ENCODE data around the gene MEP1B.

MEP1B gene

GRCh38 chr18:32201948-32202672, 12.3 kb downstream of the MEP1B start:
- H3K9me3 ChIP-seq (ENCODE audit: insufficient read depth, low read length): no peaks in the 10 kb centered on the region
- H3F3A ChIP-seq (ENCODE audit: insufficient read depth): no peaks in the 10 kb centered on the region
- no peak overlapping the region for H2AFZ ChIP-seq (ENCODE audit: low read depth, low read length, severe bottlenecking)
- H3K36me3 ChIP-seq (ENCODE audit: low read length): no peaks in the 10 kb centered on the region
- H4K20me1 ChIP-seq (ENCODE audit: low read depth, low read length): no peaks in the 10 kb centered on the region
- no peaks in the 10 kb centered on the region for H3K9me2 ChIP-seq (replicated peaks; ENCODE audit: insufficient read depth, low read length)
- no peak overlapping the region for H3K4me2 ChIP-seq (ENCODE audit: low read depth, low read length, poor library complexity, severe bottlenecking)
- no peak for TF ChIP-seq CTCF (IDR thresholded peaks at IDR 0.05; ENCODE audit: insufficient read depth, low read length, poor library complexity, severe bottlenecking)
- TF ChIP-seq EZH2phosphoT487 (conservative IDR thresholded peaks at IDR 0.05; ENCODE audit: low read length): no peak
- H3K9ac ChIP-seq (ENCODE audit: low read length): no peak overlapping the region
- H3K4me3 ChIP-seq (ENCODE audit: insufficient read depth, low read length, poor library complexity, severe bottlenecking): no peak overlapping the region
- H3K79me2 ChIP-seq (ENCODE audit: insufficient read depth, low read length): no peaks in the 10 kb centered on the region
- no peak overlapping the region for H3K27ac ChIP-seq (ENCODE audit: low read depth, low read length)
- H3K27me3 ChIP-seq (ENCODE audit: low read length): no peaks in the 10 kb centered on the region

- no peak overlapping the region for H3K4me3 ChIP-seq (ENCODE audit: insufficient read depth, low read length, poor library complexity, severe bottlenecking)
- H3K4me2 ChIP-seq (ENCODE audit: low read depth, low read length, poor library complexity, severe bottlenecking): no peak overlapping the region
- H4K20me1 ChIP-seq (ENCODE audit: low read depth, low read length): no peaks in the 10 kb centered on the region
- H3F3A ChIP-seq (ENCODE audit: insufficient read depth): no peaks in the 10 kb centered on the region
- no peaks in the 10 kb centered on the region for H3K36me3 ChIP-seq (ENCODE audit: low read length)
- TF ChIP-seq CTCF (IDR thresholded peaks at IDR 0.05; ENCODE audit: insufficient read depth, low read length, poor library complexity, severe bottlenecking) (no peak), EZH2phosphoT487 (conservative IDR thresholded peaks at IDR 0.05; ENCODE audit: low read length) (no peak)
- H2AFZ ChIP-seq (ENCODE audit: low read depth, low read length, severe bottlenecking): no peak overlapping the region
- no peaks in the 10 kb centered on the region for H3K79me2 ChIP-seq (ENCODE audit: insufficient read depth, low read length)
- H3K27ac ChIP-seq (ENCODE audit: low read depth, low read length): no peak overlapping the region
- H3K9ac ChIP-seq (ENCODE audit: low read length): no peak overlapping the region
- no peaks in the 10 kb centered on the region for H3K9me3 ChIP-seq (ENCODE audit: insufficient read depth, low read length)
- no peaks in the 10 kb centered on the region for H3K27me3 ChIP-seq (ENCODE audit: low read length)
- H3K9me2 ChIP-seq (replicated peaks; ENCODE audit: insufficient read depth, low read length): no peaks in the 10 kb centered on the region
These were observed 18.2 kb downstream of the MEP1B start for GRCh38 chr18:32208023-32208422.

GRCh38 chr18:32208577-32208976, 18.7 kb downstream of the MEP1B start:
- H3K9me3 ChIP-seq (ENCODE audit: insufficient read depth, low read length): no peaks in the 10 kb centered on the region
- H3K36me3 ChIP-seq (ENCODE audit: low read length): no peaks in the 10 kb centered on the region
- no peaks in the 10 kb centered on the region for H3F3A ChIP-seq (ENCODE audit: insufficient read depth)
- no peaks in the 10 kb centered on the region for H3K27me3 ChIP-seq (ENCODE audit: low read length)
- no peaks in the 10 kb centered on the region for H3K9me2 ChIP-seq (replicated peaks; ENCODE audit: insufficient read depth, low read length)
- no peak overlapping the region for H3K27ac ChIP-seq (ENCODE audit: low read depth, low read length)
- no peak overlapping the region for H3K4me2 ChIP-seq (ENCODE audit: low read depth, low read length, poor library complexity, severe bottlenecking)
- no peak overlapping the region for H2AFZ ChIP-seq (ENCODE audit: low read depth, low read length, severe bottlenecking)
- TF ChIP-seq CTCF (IDR thresholded peaks at IDR 0.05; ENCODE audit: insufficient read depth, low read length, poor library complexity, severe bottlenecking) (no peak), EZH2phosphoT487 (conservative IDR thresholded peaks at IDR 0.05; ENCODE audit: low read length) (no peak)
- no peak overlapping the region for H3K9ac ChIP-seq (ENCODE audit: low read length)
- no peak overlapping the region for H3K4me3 ChIP-seq (ENCODE audit: insufficient read depth, low read length, poor library complexity, severe bottlenecking)
- H3K79me2 ChIP-seq (ENCODE audit: insufficient read depth, low read length): no peaks in the 10 kb centered on the region
- no peaks in the 10 kb centered on the region for H4K20me1 ChIP-seq (ENCODE audit: low read depth, low read length)
